Measurements from ENCODE around the gene DIS3L2. TPM values are rescaled to one million over a fixed set of nuclear protein-coding genes. Genes with fewer than 3 reads are reported as not detected.

The DIS3L2 gene
- total and polyA plus RNA-seq, 2 experiments from 2014 or later = 15.2 to 25.3 TPM

- TF ChIP-seq, protein P1, sequence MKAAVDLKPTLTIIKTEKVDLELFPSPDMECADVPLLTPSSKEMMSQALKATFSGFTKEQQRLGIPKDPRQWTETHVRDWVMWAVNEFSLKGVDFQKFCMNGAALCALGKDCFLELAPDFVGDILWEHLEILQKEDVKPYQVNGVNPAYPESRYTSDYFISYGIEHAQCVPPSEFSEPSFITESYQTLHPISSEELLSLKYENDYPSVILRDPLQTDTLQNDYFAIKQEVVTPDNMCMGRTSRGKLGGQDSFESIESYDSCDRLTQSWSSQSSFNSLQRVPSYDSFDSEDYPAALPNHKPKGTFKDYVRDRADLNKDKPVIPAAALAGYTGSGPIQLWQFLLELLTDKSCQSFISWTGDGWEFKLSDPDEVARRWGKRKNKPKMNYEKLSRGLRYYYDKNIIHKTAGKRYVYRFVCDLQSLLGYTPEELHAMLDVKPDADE (IDR thresholded peaks at IDR 0.05) = no peak
- TF ChIP-seq CREB1 (CRISPR knock-in tag; IDR thresholded peaks at IDR 0.05; ENCODE audit: low read depth) = no peak
- TF ChIP-seq STAT1 (IDR thresholded peaks at IDR 0.05; ENCODE audit: unreplicated experiment) = no peak
- TF ChIP-seq EZH2phosphoT487 (IDR thresholded peaks at IDR 0.05; ENCODE audit: unreplicated experiment) = no peak
- TF ChIP-seq ZNF114 (CRISPR knock-in tag; IDR thresholded peaks at IDR 0.05) = no peak
- TF ChIP-seq REST (IDR thresholded peaks at IDR 0.05; ENCODE audit: unreplicated experiment) = no peak
Measured at GRCh38 chr2:231965102-231965501, 3.6 kb downstream of the DIS3L2 start (continued).

GRCh38 chr2:231966886-231967285, 5.4 kb downstream of the DIS3L2 start:
- H3F3A ChIP-seq (replicated peaks; ENCODE audit: low read depth) = no peaks in the 10 kb centered on the region; the same call in 1 of the 2 replicates
- H3K9me2 ChIP-seq (ENCODE audit: insufficient read depth) = peaks cover 6% of the 10 kb centered on the region
- no peak overlapping the region for H2AFZ ChIP-seq
- Mint-ChIP-seq H3K27me3 (ENCODE audit: insufficient read depth, low read depth, poor library complexity) (peaks cover 4% of the 10 kb centered on the region), H3K4me3 (no peak overlapping the region), H3K9me3 (peaks cover 22% of the 10 kb centered on the region; the same call in 2 of the 3 replicates), H3K4me1 (no peaks in the 10 kb centered on the region), H3K27ac (no peak overlapping the region), H3K36me3 (ENCODE audit: low read depth) (peaks cover 15% of the 10 kb centered on the region; the same call in 1 of the 3 replicates)
- DNase-seq (ENCODE audit: low spot score) (no peak), ATAC-seq (no peak)
- no peak overlapping the region for H3K4me3 ChIP-seq
- no peaks in the 10 kb centered on the region for H3K27me3 ChIP-seq (ENCODE audit: insufficient read depth)
- no peaks in the 10 kb centered on the region for H3K4me1 ChIP-seq (ENCODE audit: insufficient read depth)
- no peaks in the 10 kb centered on the region; the same call in 1 of the 2 replicates for H4K20me1 ChIP-seq (replicated peaks; ENCODE audit: insufficient read depth)
- peaks cover 69% of the 10 kb centered on the region for H3K79me2 ChIP-seq (replicated peaks; ENCODE audit: insufficient read depth)
- H3K4me2 ChIP-seq = no peak overlapping the region
- H3K36me3 ChIP-seq (ENCODE audit: insufficient read depth) = no peaks in the 10 kb centered on the region
- H3K27ac ChIP-seq (ENCODE audit: low read depth) = no peak overlapping the region
- TF ChIP-seq STAT1 (IDR thresholded peaks at IDR 0.05; ENCODE audit: unreplicated experiment) = no peak
- no peak for TF ChIP-seq EZH2phosphoT487 (IDR thresholded peaks at IDR 0.05; ENCODE audit: unreplicated experiment)
- no peak for TF ChIP-seq ZNF331 (CRISPR knock-in tag; IDR thresholded peaks at IDR 0.05; ENCODE audit: low read depth)
- no peak for TF ChIP-seq REST (IDR thresholded peaks at IDR 0.05; ENCODE audit: unreplicated experiment)
- no peak for TF ChIP-seq EZH2 (IDR thresholded peaks at IDR 0.05; ENCODE audit: low read depth, unreplicated experiment)
- TF ChIP-seq NANOG (IDR thresholded peaks at IDR 0.05; ENCODE audit: borderline replicate concordance) = no peak
- no peak for TF ChIP-seq ZNF114 (CRISPR knock-in tag; IDR thresholded peaks at IDR 0.05)
- no peak for TF ChIP-seq JUNB (IDR thresholded peaks at IDR 0.05; ENCODE audit: unreplicated experiment)
- no peak for TF ChIP-seq CREB1 (CRISPR knock-in tag; IDR thresholded peaks at IDR 0.05; ENCODE audit: low read depth)
- TF ChIP-seq, protein P2, sequence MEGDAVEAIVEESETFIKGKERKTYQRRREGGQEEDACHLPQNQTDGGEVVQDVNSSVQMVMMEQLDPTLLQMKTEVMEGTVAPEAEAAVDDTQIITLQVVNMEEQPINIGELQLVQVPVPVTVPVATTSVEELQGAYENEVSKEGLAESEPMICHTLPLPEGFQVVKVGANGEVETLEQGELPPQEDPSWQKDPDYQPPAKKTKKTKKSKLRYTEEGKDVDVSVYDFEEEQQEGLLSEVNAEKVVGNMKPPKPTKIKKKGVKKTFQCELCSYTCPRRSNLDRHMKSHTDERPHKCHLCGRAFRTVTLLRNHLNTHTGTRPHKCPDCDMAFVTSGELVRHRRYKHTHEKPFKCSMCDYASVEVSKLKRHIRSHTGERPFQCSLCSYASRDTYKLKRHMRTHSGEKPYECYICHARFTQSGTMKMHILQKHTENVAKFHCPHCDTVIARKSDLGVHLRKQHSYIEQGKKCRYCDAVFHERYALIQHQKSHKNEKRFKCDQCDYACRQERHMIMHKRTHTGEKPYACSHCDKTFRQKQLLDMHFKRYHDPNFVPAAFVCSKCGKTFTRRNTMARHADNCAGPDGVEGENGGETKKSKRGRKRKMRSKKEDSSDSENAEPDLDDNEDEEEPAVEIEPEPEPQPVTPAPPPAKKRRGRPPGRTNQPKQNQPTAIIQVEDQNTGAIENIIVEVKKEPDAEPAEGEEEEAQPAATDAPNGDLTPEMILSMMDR (conservative IDR thresholded peaks at IDR 0.05; ENCODE audit: low read depth in 2 of 2) = no peak
